ENCODE data around the gene MCIDAS.
A peak's percentile ranks its signal among the peaks of the same experiment; 100 is the strongest.

The MCIDAS gene

GRCh38 chr5:55172051-55172899 is 54.8 kb downstream of the MCIDAS start:
- peak; percentile 34 for DNase-seq (ENCODE audit: low read depth)
- H3K4me3 ChIP-seq (ENCODE audit: low read depth, low read length) = peak overlapping the region; percentile 62

- no peak overlapping the region for H3K4me3 ChIP-seq (ENCODE audit: low read depth, low read length)
- no peak for DNase-seq (ENCODE audit: low read depth)
These were observed 55.6 kb downstream of the MCIDAS start for GRCh38 chr5:55171471-55171870.
